IPS-15b (cell line): ENCODE data around the gene NPC2.
A peak's percentile ranks its signal among the peaks of the same experiment; 100 is the strongest.
"Not testable (repeated sequence)": the region's sequence is repeated elsewhere in the genome, so short reads cannot be mapped to it uniquely, and the experiment has no call there.

Experiments used
- H3K27me3 ChIP-seq: one replicate; pipeline ENCODE4 v1.6.1; 2013; ENCODE audit warnings: low read length; ENCODE audit not compliant: control insufficient read depth, insufficient read depth
- H3K36me3 ChIP-seq: one replicate; pipeline ENCODE4 v1.6.1; 2013; ENCODE audit warnings: low read length; ENCODE audit not compliant: control insufficient read depth, insufficient read depth
- H3K4me1 ChIP-seq: one replicate; pipeline ENCODE4 v1.6.1; 2013; ENCODE audit warnings: mild to moderate bottlenecking, low read length; ENCODE audit not compliant: control insufficient read depth, insufficient read depth
- H3K4me3 ChIP-seq: one replicate; pipeline ENCODE4 v1.5.1; 2013; ENCODE audit warnings: low read depth, low read length
- H3K9ac ChIP-seq: one replicate; pipeline ENCODE4 v1.6.1; 2013; ENCODE audit warnings: low read depth, mild to moderate bottlenecking, low read length
- H3K9me3 ChIP-seq: one replicate; pipeline ENCODE4 v1.6.1; 2013; ENCODE audit warnings: mild to moderate bottlenecking, low read length; ENCODE audit not compliant: control insufficient read depth, insufficient read depth

The NPC2 gene

DNA sequence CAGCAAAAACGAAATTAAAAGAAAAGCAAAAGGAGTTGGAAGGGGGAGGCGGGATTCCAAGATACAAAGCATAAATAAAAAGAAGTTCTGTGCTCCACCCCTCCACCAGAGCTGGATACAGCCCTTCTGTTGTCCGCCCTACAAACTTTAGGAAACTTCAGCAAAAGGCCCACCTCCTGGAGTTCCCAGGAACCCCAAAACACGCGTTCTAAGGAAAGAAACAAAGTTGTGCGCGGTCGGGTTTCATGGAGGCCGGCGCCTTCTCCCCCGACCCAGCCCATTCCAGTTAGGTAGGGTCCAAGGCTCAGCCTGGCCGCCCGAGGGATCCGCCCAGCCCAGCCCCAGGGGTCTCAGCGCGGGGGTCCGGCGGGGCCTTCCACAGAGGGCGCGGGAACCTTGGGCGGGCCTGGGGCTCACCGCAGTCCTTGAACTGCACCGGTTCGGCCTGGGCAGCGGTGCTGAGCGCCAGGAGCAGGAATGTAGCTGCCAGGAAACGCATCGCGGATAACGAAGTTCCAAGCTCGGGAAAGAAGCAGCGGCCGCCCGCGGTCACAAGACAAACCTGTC is at the start of gene NPC2:
NPC2 (minus strand) TSS at position 530 of the 567 bp plus-strand sequence; CDS start at position 499, 31 bp downstream.
- H3K4me3 ChIP-seq = peak within 1 kb of the TSS; percentile 99
- peaks cover 9% of the 10 kb centered on the region for H3K36me3 ChIP-seq
- no peaks in the 10 kb centered on the region for H3K9me3 ChIP-seq
- peak within 1 kb of the TSS; percentile 77 for H3K9ac ChIP-seq
- peaks cover 12% of the 10 kb centered on the region for H3K4me1 ChIP-seq
- no peaks in the 10 kb centered on the region for H3K27me3 ChIP-seq

GRCh38 chr14:74542056-74542685 is 49.1 kb upstream of the NPC2 start:
- Histone ChIP-seq H3K9ac (no peak overlapping the region), H3K27me3 (no peaks in the 10 kb centered on the region), H3K4me1 (no peaks in the 10 kb centered on the region), H3K36me3 (no peaks in the 10 kb centered on the region), H3K9me3 (no peaks in the 10 kb centered on the region), H3K4me3 (no peak overlapping the region)

DNA sequence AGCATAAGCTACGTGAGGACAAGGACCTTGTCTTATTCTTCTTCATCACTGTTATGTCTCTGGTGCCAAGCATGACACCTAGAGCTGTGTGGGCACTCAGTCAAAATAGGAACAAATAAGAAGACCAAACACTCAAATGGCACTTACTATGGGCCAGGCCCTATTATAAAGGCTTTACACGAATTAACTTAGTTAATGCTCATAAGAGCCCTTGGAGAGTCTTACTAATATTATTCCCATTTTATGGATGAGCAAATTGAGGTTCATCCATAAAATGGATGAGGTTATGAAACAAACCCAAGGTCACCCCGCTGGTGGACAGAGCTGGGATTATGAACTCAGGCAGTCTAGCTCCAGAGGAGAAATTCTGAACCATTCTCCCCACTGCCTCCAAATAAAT is 48.1 kb upstream of the NPC2 start:
- Histone ChIP-seq H3K9ac (no peak overlapping the region), H3K4me3 (no peak overlapping the region), H3K4me1 (no peaks in the 10 kb centered on the region), H3K9me3 (no peaks in the 10 kb centered on the region), H3K27me3 (no peaks in the 10 kb centered on the region), H3K36me3 (no peaks in the 10 kb centered on the region)

DNA sequence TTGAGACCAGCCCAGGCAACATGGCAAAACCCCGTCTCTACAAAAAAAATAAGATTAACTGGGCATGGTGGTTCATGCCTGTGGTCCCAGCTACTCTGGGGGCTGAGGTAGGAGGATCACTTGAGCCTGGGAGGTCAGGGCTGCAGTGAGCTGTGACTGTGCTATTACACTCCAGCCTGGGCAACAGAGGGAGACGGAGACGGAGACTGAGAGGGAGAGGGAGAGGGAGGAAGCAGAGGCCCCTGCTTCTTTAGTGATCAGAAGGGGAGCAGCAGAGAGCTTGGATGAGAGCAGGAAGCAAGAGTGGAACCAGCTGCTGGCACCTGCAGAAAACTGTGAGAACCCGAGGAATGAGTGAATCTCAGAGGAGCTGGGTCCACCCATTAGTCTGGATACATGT is 46.4 kb upstream of the NPC2 start:
- Histone ChIP-seq H3K9ac (no peak overlapping the region), H3K9me3 (no peaks in the 10 kb centered on the region), H3K4me1 (no peaks in the 10 kb centered on the region), H3K27me3 (no peaks in the 10 kb centered on the region), H3K36me3 (no peaks in the 10 kb centered on the region), H3K4me3 (no peak overlapping the region)

- Histone ChIP-seq H3K4me3 (no peak overlapping the region), H3K27me3 (no peaks in the 10 kb centered on the region)
Measured at GRCh38 chr14:74538411-74539391, 45.6 kb upstream of the NPC2 start.

DNA sequence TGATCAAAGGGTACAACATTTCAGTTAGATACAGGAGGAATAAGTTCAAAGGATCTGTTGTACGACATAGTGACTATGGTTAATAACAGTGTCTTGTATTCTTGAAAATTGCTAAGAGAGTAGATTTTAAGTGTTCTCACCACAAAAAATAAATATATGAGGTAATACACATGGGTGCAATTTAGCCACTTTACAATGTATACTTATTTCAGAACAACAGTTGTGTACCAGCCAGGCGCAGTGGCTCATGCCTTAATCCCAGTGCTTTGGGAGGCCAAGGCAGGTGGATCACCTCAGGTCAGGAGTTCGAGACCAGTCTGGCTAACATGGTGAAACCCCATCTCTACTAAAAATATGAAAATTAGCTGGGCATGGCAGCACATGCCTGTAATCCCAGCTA is 43.2 kb upstream of the NPC2 start:
- not testable (repeated sequence) for H3K4me3 ChIP-seq, H3K36me3 ChIP-seq, H3K9ac ChIP-seq, H3K27me3 ChIP-seq, H3K4me1 ChIP-seq, H3K9me3 ChIP-seq

More at GRCh38 chr14:74538411-74539391, 45.6 kb upstream of the NPC2 start:
- Histone ChIP-seq H3K36me3 (no peaks in the 10 kb centered on the region), H3K9ac (no peak overlapping the region), H3K9me3 (no peaks in the 10 kb centered on the region), H3K4me1 (no peaks in the 10 kb centered on the region)

GRCh38 chr14:74535756-74536325 is 42.7 kb upstream of the NPC2 start:
- Histone ChIP-seq H3K27me3 (no peaks in the 10 kb centered on the region), H3K9ac (no peak overlapping the region), H3K4me3 (no peak overlapping the region), H3K36me3 (peaks cover 2% of the 10 kb centered on the region), H3K4me1 (peaks cover 2% of the 10 kb centered on the region), H3K9me3 (no peaks in the 10 kb centered on the region)

DNA sequence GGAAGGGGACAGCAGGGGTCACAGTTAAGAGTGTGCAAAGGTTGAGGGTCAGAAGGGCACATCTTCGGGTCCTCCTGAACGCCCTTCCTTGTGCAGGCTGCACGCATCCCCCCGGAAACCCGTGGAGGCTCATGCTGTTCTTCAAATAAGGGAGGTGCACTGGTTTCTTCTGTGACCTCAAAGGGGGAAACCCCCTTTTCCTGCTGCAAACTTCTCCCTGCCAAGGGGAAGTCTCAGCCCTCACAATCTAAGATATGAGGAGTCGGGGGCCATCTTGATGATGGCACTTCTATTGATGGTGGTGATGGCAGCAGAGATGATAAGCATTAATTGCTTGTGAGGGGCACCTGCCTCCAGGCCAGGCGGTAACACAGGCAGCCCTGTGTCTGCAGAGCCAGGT is 40.5 kb upstream of the NPC2 start:
- no peaks in the 10 kb centered on the region for H3K9me3 ChIP-seq
- H3K4me1 ChIP-seq = peaks cover 2% of the 10 kb centered on the region
- no peak overlapping the region for H3K9ac ChIP-seq
- no peak overlapping the region for H3K4me3 ChIP-seq
- H3K36me3 ChIP-seq = peaks cover 2% of the 10 kb centered on the region
- H3K27me3 ChIP-seq = no peaks in the 10 kb centered on the region

- Histone ChIP-seq H3K4me1 (peaks cover 2% of the 10 kb centered on the region), H3K9ac (no peak overlapping the region)
Measured at GRCh38 chr14:74532246-74532645, 39.1 kb upstream of the NPC2 start.

GRCh38 chr14:74531467-74531866 is 38.4 kb upstream of the NPC2 start:
- H3K36me3 ChIP-seq = peaks cover 2% of the 10 kb centered on the region
- H3K4me3 ChIP-seq = no peak overlapping the region
- peaks cover 2% of the 10 kb centered on the region for H3K4me1 ChIP-seq
- no peaks in the 10 kb centered on the region for H3K9me3 ChIP-seq
- H3K9ac ChIP-seq = no peak overlapping the region
- H3K27me3 ChIP-seq = no peaks in the 10 kb centered on the region

More at GRCh38 chr14:74532246-74532645, 39.1 kb upstream of the NPC2 start:
- no peaks in the 10 kb centered on the region for H3K9me3 ChIP-seq
- H3K4me3 ChIP-seq = no peak overlapping the region
- peaks cover 2% of the 10 kb centered on the region for H3K36me3 ChIP-seq
- no peaks in the 10 kb centered on the region for H3K27me3 ChIP-seq

DNA sequence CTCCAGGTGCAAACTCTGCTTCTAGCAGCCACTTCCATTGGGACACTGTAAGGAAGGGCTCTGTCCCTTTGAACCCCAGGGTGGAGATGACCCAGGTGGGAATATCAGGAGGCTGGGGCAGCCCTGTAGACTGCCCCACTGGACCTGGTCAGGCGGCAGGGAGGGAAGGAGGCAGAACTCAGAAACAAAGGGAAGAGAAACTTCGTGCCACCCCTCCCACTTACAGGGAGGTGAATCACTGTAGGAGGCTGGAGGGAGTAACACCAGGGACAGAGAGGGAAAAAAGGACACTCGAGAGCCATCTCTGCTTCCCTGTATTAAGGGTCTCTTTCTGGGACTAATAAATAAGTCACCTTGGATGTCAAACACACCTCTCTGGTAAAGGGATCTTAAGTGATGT is 37.9 kb upstream of the NPC2 start:
- no peaks in the 10 kb centered on the region for H3K27me3 ChIP-seq
- H3K4me3 ChIP-seq = no peak overlapping the region
- H3K9me3 ChIP-seq = no peaks in the 10 kb centered on the region
- H3K36me3 ChIP-seq = peaks cover 2% of the 10 kb centered on the region
- peaks cover 2% of the 10 kb centered on the region for H3K4me1 ChIP-seq
- H3K9ac ChIP-seq = no peak overlapping the region
